HTR-8/SVneo (cell line): ENCODE results near the gene HDAC4.

ENCODE experiments used
- DNase-seq: peaks from one replicate; pipeline ENCODE4 v3.0.0; 2011; ENCODE audit warnings: low spot score, mixed read lengths; ENCODE audit not compliant: insufficient read length
- FAIRE-seq: peaks from 2 replicates; lab custom pipeline; 2011; peaks lifted over from hg19 to GRCh38; lab: Jason Lieb, UNC

HDAC4 gene

DNA sequence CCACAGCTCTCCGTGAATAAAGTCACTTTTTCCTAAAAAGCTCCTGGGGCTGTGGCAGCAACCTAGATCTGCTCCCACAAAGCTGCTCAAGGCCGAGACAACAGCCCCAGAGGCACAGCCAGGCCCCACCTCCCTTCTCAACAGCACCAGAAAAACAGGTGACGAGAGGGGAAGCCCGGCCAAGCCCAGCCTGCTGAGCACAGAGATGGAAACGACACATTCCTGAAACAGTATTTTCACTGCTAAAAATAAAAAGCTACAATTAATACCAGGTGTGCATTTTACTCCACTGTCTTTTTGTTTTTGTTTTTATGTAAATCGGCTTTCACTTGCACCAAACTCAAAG, 199.3 kb downstream of the HDAC4 start:
- DNase-seq, result no peak
- FAIRE-seq, result no peak

DNA sequence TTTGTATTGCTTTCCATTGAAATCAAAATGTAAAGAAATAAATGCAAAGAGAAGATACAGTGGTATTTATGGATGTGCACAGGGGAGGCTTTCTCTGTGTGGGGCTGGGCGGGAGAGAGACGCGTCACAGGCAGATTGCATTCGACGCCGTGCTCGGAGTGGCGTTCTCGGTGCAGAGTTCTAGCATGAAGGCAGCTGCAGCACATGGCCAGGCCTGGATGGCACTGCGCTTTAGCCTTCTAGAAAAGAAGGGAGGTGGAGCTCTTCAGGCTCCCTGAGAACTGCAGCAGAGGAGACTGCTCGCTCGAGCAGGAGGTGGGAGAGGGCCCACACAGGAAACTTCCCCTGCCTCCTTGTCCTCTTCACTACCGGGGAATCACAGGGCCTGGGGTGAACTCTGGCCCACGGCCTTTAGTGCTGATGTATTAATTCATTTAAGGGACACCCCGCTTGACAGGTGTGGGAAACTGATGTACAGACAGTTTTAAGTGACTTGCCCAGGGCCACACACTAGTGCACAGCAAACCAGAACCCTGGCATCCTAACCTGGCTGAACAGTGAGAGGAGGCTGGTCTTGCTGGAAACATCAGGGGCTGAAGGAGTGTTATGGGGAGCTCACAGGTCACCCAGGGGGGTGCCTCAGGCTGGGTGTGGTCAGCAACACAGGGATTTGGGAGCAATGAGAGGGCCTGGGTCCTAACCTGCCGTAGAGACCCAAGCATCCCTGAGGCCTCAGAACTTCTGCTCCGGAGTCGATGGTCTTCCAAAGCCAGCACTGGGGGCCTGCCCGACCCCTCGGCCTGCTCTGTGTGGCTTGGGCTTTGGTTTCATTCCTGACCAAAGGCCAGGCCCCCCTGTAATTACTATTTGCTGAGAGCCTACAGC, 199.9 kb downstream of the HDAC4 start:
- FAIRE-seq (no peak), DNase-seq (no peak)

DNA sequence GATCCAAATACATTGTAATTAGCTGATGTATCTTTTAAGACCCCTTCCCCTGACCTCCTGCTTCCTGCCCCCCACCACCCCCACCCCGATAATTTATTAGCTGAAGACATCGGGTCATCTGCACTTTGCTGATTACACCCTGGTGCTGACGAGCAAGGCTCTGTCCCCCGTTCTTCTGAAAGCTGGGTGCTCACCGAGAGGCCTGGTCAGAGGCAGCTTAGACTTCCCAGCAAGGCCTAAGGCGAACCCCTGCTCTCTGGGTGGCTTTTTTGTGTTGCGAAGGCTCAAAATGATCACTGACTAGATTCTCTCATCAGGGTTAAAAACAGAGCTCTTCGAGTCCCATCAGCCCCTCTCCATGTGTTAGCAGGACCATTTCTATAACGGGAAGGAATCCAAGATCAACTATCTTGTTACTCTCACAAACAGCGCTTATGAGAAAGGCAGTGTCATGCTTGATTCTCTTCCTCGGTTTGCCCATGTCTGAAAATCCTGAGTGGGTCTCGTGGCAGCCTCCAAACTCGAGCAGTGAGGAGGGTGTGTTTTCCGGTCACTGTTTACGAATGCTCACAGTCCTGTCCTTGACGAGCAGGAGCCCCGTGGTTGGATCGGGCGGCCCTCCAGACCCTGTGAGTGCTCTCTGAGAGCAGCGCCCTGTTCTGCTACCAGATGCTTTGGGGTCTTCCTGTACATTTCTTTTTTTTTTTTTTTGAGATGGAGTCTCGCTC, 201.6 kb downstream of the HDAC4 start:
- DNase-seq (no peak), FAIRE-seq (no peak)

DNA sequence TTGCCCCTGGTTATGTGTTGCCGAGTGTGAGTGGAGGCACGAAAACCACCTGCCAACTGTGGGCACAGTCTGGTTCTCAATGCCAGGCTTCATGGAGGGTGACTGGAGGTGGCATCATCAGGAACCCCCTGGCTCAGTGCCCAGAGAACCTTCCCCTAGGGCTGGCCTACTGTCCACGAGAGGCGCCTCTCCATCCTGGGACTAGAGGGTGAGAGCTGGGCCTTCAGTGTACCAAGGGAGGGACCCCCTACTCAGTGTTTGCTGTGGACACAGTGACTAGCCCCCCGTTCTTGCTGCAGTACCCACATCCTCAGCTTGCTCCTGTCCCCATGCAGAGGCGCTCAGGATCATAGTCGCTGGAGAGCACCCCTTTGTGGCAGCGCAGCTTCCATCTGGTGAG, 202.6 kb downstream of the HDAC4 start:
- no peak for FAIRE-seq
- DNase-seq, result no peak

DNA sequence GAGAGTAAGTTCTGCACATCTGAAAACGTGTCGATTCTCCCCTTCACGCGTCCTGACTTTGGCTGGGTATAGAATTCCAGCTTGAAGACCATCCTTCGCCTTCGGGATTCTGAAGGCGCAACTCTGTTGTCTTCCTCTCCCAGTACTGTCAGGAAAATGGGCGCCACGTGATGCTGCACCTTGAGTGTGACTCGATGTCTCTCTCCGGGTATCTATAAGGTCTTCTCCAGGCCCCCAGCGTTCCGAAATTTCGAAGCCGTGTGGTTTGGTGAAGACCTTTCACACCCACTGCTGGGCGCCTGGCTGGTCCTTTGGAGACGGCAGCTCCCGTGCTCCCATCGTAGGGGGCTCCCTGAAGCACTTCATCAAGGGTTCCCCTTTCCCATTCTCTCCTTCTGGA, 203.7 kb downstream of the HDAC4 start:
- FAIRE-seq (no peak), DNase-seq (no peak)

DNA sequence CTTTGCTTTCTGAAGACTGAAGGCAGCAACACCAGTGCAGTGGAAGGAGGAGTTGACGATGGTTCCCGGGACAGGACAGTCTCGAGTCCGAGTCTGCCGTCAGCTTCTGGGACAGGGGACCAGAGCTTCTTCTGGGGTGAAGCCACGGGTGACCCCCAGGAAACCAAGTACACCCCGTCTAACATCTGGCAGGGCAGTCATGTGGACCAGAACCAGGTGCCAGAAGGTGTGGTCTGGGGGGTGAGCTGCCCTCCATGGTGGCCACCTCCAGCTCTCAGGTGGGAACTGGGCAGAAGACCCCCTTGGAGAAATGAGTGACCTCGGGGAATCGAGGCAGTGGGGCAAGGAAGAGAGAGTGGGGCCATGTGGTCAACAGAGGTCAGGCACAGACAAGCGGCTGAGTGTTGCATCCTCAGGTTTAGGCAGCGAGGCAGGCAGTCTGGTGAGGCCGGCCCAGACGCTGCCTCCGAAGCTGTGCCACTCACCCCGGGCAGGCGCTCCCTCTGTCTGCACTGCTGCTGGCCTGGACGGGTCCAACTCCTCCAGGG, 204.3 kb downstream of the HDAC4 start:
- FAIRE-seq (no peak), DNase-seq (no peak)

- DNase-seq, result no peak
- no peak for FAIRE-seq
Observed at GRCh38 chr2:239195992-239196391, 204.8 kb downstream of the HDAC4 start.

- FAIRE-seq, result no peak
- no peak for DNase-seq
Observed at GRCh38 chr2:239195318-239195871, 205.4 kb downstream of the HDAC4 start.

DNA sequence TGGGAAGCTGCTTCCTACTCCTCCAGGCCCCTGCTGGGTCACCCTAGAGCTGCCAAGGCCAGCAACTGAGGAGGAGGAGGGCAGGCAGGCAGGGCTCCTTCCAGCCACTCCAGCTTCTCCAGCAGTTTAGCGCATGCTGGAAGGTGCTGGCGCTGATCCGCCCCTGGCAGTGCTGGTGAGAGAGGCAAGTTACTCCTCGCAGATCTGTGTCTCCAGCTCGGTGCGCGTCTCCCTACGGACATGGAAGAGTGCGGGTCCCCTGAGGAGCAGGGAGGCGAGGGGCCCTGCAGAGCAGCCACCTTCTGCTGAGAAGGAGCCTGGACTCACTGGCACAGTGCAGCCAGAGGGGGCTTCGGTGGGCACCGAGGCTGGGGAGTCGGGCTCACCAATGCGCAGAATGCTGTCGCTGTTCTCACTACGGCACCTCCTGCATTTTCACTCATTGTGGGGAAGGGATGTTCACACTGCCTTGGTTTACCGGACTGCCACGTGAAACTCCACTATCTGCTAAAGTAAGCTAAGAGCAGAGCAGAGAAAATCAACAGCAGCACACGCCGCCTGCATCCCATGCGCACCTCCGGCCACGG, 206.0 kb downstream of the HDAC4 start:
- DNase-seq (no peak), FAIRE-seq (no peak)

DNA sequence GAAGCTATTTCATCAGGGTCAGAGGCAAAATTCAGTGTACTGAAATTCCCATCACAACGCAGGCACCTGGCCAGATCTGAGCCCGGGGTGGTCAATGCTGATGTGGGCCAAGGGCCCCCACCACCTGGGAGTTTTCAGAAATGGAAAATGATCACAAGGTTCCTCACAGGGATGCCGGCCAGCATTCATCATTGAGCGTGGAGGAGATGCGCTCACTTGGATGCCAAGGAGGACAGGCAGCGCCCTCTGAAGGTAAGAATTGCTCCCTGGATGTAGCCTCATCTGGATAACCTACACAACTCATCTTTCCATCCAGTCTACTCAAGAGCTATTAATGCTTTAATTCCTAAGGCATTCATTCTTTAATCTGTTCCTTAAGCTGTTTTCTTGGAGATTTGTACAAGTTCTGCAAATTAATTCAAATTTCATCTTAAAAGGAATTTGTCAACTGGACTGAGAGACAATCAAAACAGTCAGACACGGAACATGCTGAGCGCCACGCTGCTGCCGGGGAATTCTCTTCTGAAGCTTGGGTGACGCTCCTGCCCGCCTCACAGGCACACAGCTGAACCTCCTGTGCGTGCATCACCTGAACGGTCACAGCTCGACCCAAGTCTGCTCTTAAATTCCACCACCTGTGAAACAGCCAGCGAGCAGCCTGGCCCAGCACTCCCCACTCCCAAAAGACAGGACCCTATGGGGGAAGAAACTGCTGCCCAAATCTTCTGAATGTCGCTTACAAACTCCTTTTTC, 206.7 kb downstream of the HDAC4 start:
- DNase-seq (no peak), FAIRE-seq (no peak)

DNA sequence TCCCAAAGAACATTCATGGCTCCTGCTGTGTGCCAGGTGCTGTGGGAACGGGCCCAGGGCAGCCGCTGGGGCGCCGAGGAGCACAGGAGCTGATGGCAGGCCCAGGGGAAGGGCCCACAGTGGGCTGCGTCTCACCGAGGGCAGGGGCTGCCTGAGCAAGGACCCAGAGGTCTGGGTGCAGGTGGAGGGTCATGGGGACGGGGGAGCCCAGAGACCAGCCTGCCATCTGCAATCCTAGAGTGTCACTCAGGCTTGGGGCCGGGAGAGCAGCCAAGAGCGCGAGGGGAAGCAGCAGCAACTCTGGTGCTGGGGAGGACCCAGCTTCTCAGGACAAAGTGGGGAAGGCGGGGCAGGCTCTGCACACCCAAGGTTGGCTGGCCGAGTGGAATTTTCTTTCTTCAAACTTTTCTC, 207.4 kb downstream of the HDAC4 start:
- no peak for FAIRE-seq

GRCh38 chr2:239192975-239193374, 207.8 kb downstream of the HDAC4 start:
- FAIRE-seq (no peak), DNase-seq (no peak)

More for the DNA sequence above, 207.4 kb downstream of the HDAC4 start:
- DNase-seq, result no peak

GRCh38 chr2:239192456-239192855, 208.4 kb downstream of the HDAC4 start:
- DNase-seq (no peak), FAIRE-seq (no peak)

DNA sequence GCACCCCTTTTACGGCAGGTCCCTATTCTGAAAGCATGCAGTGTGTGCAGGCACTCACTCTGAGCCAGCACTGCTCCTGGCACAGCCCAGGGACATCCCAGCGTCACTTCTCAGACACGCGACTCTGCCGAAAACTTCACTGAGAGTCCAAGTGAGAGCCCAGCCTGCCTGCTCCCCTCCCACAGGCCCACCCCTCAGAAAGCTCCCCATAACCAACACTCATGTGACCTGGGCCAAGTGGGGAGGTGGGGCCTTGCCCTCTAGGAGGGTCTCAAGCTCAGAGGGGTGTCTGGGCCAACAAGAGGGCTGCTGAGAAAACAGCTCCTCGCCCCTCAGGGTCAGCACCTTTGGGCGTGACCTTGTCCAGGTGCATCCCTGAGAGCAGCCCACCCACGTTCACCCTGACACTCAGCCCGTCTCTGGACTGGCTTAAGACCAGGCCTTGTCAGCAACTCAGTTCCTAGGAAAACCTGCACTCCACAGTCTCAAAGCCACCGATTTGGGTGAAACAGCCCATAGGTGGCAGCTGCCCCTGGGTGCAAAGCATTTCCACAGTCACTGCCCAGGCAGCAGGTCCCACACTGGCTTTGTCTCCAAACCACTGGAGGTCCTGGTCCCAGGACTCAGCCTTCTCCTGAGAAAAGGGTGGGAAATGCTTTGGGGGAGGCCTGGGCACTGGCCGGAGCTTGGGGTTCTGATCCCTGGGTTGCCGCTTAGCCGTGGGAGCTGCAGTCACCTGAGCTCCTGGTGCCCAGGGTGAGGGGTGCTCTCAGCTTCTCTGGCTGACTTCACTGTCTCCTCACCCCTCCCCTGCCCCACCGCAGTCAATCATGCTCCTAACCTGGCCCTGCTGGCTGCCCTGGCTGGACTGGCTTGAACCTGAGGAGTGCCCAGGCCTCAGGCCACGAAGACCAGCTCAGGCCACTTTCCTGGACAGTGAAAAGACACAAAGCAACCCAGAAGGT, 209.6 kb downstream of the HDAC4 start:
- DNase-seq (no peak), FAIRE-seq (no peak)

DNA sequence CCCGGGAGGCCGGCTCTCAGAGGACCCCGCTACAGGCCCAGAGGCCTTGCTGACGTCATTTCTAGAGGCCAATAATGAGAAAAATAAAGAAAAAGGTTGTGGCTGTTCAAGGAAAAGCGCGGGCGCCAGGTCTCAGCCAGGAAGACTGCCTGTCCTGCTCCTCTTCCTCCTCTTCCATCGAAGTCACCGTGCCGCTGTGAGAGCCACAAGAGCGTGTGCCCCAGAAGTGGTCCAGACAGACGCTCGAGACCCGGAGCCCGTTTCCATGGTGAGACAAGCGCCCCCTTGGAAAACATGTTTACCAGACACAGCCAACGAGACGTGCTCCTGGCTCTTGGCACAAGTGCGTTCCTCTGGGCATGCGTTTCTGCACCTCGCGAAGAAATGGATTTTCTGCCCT, 210.5 kb downstream of the HDAC4 start:
- FAIRE-seq, result no peak
- DNase-seq, result no peak

- no peak for DNase-seq
- no peak for FAIRE-seq
Observed at GRCh38 chr2:239189711-239190131, 211.1 kb downstream of the HDAC4 start.

DNA sequence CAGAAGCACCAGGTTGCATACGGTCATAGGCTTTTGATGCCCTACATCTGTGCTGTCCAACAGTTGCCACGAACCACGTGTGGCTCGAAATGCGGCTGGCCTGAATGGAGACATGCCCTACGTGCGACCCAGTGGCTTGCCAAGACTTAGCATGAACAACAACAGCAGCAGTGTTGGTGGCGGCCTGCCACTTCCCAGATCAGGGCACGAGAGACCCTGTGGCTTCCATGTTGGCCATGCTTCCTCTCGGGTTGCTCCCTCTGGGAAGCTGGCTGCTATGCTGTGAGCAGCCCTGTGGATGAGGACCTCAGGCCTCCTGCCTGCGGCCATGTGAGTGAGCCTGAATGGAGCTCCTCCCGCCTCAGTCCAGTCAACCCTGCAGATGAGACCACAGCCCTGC, 212.3 kb downstream of the HDAC4 start:
- no peak for DNase-seq
- FAIRE-seq, result no peak

GRCh38 chr2:239187464-239188253, 213.2 kb downstream of the HDAC4 start:
- DNase-seq, result no peak
- no peak for FAIRE-seq
